K562 (cell line): ENCODE measurements around the gene PRAC1.

Experiments used
- ATF3 ChIP-seq, 2 experiments: fragments of 450-650 bp in 1 of 2; sonication (generic) in 1 of 2; formaldehyde crosslinking in 1 of 2; IDR thresholded peaks in 1 of 2; conservative IDR thresholded peaks in 1 of 2; 2 replicates each; pipeline versions ENCODE4 v1.6.1 to v1.8.1; 2016 to 2023; ENCODE audit warnings: mild to moderate bottlenecking in 2 of 2, moderate library complexity in 2 of 2, inconsistent platforms in 1 of 2, missing genetic modification reagents in 1 of 2
- CREB3L1 ChIP-seq: fragments of 450-650 bp; IDR thresholded peaks from 2 replicates; pipeline ENCODE4 v1.6.1; 2014; ENCODE audit warnings: low read depth, mild to moderate bottlenecking, moderate library complexity, borderline replicate concordance
- CTCF ChIP-seq, 3 experiments: IDR thresholded peaks in 2 of 3; conservative IDR thresholded peaks in 1 of 3; 2 replicates each; pipeline ENCODE4 v1.5.1; 2011 to 2012; ENCODE audit warnings: low read length in 3 of 3, mild to moderate bottlenecking in 3 of 3, control low read depth in 2 of 3, improper control_type of control experiment in 1 of 3, inconsistent platforms in 1 of 3, low read depth in 1 of 3, mixed read lengths in 1 of 3, moderate library complexity in 1 of 3; ENCODE audit not compliant: insufficient read depth in 2 of 3
- E2F8 ChIP-seq: fragments of 450-650 bp; IDR thresholded peaks from 2 replicates; pipeline ENCODE4 v1.7.1; 2018; ENCODE audit warnings: mild to moderate bottlenecking, low read depth; ENCODE audit not compliant: partially characterized antibody
- FOXA3 ChIP-seq, 2 experiments: fragments of 450-650 bp in 1 of 2; sonication (generic) in 1 of 2; formaldehyde crosslinking; IDR thresholded peaks in 1 of 2; conservative IDR thresholded peaks in 1 of 2; 2 replicates each; pipeline versions ENCODE4 v1.4.0 to v1.8.0; 2020 to 2022; ENCODE audit warnings: mild to moderate bottlenecking in 2 of 2, missing genetic modification reagents in 1 of 2
- MLX ChIP-seq, 2 experiments: fragments of 450-650 bp in 1 of 2; sonication (generic) in 1 of 2; formaldehyde crosslinking; conservative IDR thresholded peaks; 2 replicates each; pipeline versions ENCODE4 v1.4.0 to v1.8.1; 2020 to 2022; ENCODE audit warnings: mild to moderate bottlenecking in 1 of 2, missing genetic modification reagents in 1 of 2
- PHF20 ChIP-seq: fragments of 450-650 bp; IDR thresholded peaks from 2 replicates; pipeline ENCODE4 v1.6.1; 2018; ENCODE audit not compliant: partially characterized antibody
- POLR2AphosphoS5 ChIP-seq: IDR thresholded peaks from 2 replicates; pipeline ENCODE4 v1.6.1; 2011; ENCODE audit warnings: mild to moderate bottlenecking, low read depth, low read length, moderate library complexity; ENCODE audit not compliant: control insufficient read depth, insufficient read depth
- RFX5 ChIP-seq: IDR thresholded peaks from 2 replicates; pipeline ENCODE4 v1.6.1; 2011; ENCODE audit warnings: low read depth, mild to moderate bottlenecking, improper control_type of control experiment, low read length
- RNF2 ChIP-seq: sonication (generic); IDR thresholded peaks from 2 replicates; pipeline ENCODE4 v1.6.1; 2016
- ZNF512 ChIP-seq: IDR thresholded peaks from 2 replicates; pipeline ENCODE4 v1.6.1; 2016; ENCODE audit warnings: missing genetic modification characterization, missing compliant biosample characterization

GRCh38 chr17:48732688-48733629, 10.6 kb upstream of the PRAC1 start:
- TF ChIP-seq ZNF512 (tag) = no peak
- TF ChIP-seq CTCF (IDR thresholded peaks at IDR 0.05 in 2 of 3, conservative IDR thresholded peaks at IDR 0.05 in 1 of 3; ENCODE audit: insufficient read depth in 2 of 3, low read depth in 1 of 3, low read length in 3 of 3) = no peak
- no peak for TF ChIP-seq FOXA3 (CRISPR knock-in tag; conservative IDR thresholded peaks at IDR 0.05 in 1 of 2, IDR thresholded peaks at IDR 0.05 in 1 of 2)
- no peak for TF ChIP-seq RNF2
- no peak for TF ChIP-seq RFX5
- TF ChIP-seq MLX (CRISPR knock-in tag; conservative IDR thresholded peaks at IDR 0.05) = no peak
- no peak for TF ChIP-seq E2F8
- TF ChIP-seq ATF3 (IDR thresholded peaks at IDR 0.05) = no peak
- TF ChIP-seq ATF3 (CRISPR knock-in tag; conservative IDR thresholded peaks at IDR 0.05) = no peak
- TF ChIP-seq PHF20 = no peak
- TF ChIP-seq CREB3L1 = no peak
- no peak for TF ChIP-seq POLR2AphosphoS5
